SK-N-MC (cell line): ENCODE measurements around the gene HOXA9.

Experiments used
- DNase-seq: peaks from one replicate; pipeline ENCODE4 v3.0.0-alpha.2; 2011; ENCODE audit warnings: low read depth, low spot score
- H3K27ac ChIP-seq: fragments of 200-600 bp; sonication (generic); 2 replicates; pipeline ENCODE4 v1.5.1; 2016; ENCODE audit warnings: mixed run types
- H3K36me3 ChIP-seq: fragments of 200-600 bp; sonication (generic); 2 replicates; pipeline ENCODE4 v1.6.1; 2017; ENCODE audit warnings: antibody characterized with exemption, low read length, mixed read lengths; ENCODE audit not compliant: insufficient read depth
- H3K4me3 ChIP-seq: fragments of 200-600 bp; sonication (generic); 2 replicates; pipeline ENCODE4 v1.5.1; 2016
- H3K9ac ChIP-seq: fragments of 200-600 bp; sonication (generic); 2 replicates; pipeline ENCODE4 v1.8.0; 2017; ENCODE audit warnings: mixed run types, mixed read lengths; ENCODE audit not compliant: insufficient read length
- H3K9me3 ChIP-seq: fragments of 200-600 bp; sonication (generic); 2 replicates; pipeline ENCODE4 v1.6.1; 2017; ENCODE audit warnings: low read depth, mild to moderate bottlenecking, antibody characterized with exemption, low read length, moderate library complexity, mixed read lengths
- EZH2 ChIP-seq: fragments of 200-600 bp; sonication (generic); IDR thresholded peaks from one replicate; pipeline ENCODE4 v1.6.1; 2017; ENCODE audit warnings: antibody characterized with exemption
- FOXP2 ChIP-seq: optimal IDR thresholded peaks from 2 replicates; pipeline ENCODE3; 2011; ENCODE audit warnings: mild to moderate bottlenecking, moderate library complexity; ENCODE audit not compliant: insufficient read depth; ENCODE audit errors: extremely low read length, control extremely low read depth
- POLR2AphosphoS5 ChIP-seq: IDR thresholded peaks from 2 replicates; pipeline ENCODE4 v1.6.1; 2012; ENCODE audit warnings: mild to moderate bottlenecking, low read depth, low read length, borderline replicate concordance

The HOXA9 gene

GRCh38 chr7:27202018-27202861, 36.9 kb upstream of the HOXA9 start:
- TF ChIP-seq FOXP2: no peak
- no peak for TF ChIP-seq EZH2
- TF ChIP-seq POLR2AphosphoS5: no peak
- Histone ChIP-seq H3K27ac (no peak overlapping the region), H3K9ac (no peak overlapping the region), H3K9me3 (no peaks in the 10 kb centered on the region), H3K4me3 (no peak overlapping the region), H3K36me3 (no peaks in the 10 kb centered on the region)
- DNase-seq: no peak

GRCh38 chr7:27201580-27202017, 36.3 kb upstream of the HOXA9 start:
- Histone ChIP-seq H3K9me3 (no peaks in the 10 kb centered on the region), H3K4me3 (no peak overlapping the region), H3K36me3 (no peaks in the 10 kb centered on the region), H3K9ac (no peak overlapping the region), H3K27ac (no peak overlapping the region)
- TF ChIP-seq POLR2AphosphoS5: no peak
- no peak for DNase-seq

- Histone ChIP-seq H3K9me3 (no peaks in the 10 kb centered on the region), H3K36me3 (no peaks in the 10 kb centered on the region), H3K27ac (no peak overlapping the region), H3K9ac (no peak overlapping the region), H3K4me3 (peak overlapping the region; percentile 81)
- TF ChIP-seq FOXP2 (no peak), EZH2 (no peak), POLR2AphosphoS5 (no peak)
- DNase-seq: no peak
Observed at GRCh38 chr7:27200761-27201579, 35.6 kb upstream of the HOXA9 start.

- DNase-seq: no peak
- no peak for TF ChIP-seq POLR2AphosphoS5
- Histone ChIP-seq H3K36me3 (no peaks in the 10 kb centered on the region), H3K9ac (no peak within 1 kb of the TSS), H3K27ac (no peak within 1 kb of the TSS), H3K4me3 (peak within 1 kb of the TSS; percentile 81), H3K9me3 (no peaks in the 10 kb centered on the region)
Observed at GRCh38 chr7:27199849-27200760, 34.8 kb upstream of the HOXA9 start, which contains the start of gene HOXA13. Gene HOXA13 (minus strand): TSS chr7:27200091. CDS start chr7:27200077, 14 bp downstream.

- Histone ChIP-seq H3K27ac (no peak overlapping the region), H3K36me3 (no peaks in the 10 kb centered on the region), H3K4me3 (peak overlapping the region; percentile 69), H3K9me3 (no peaks in the 10 kb centered on the region), H3K9ac (no peak overlapping the region)
- TF ChIP-seq FOXP2 (no peak), POLR2AphosphoS5 (no peak), EZH2 (peak; percentile 36)
- DNase-seq: no peak
Observed at GRCh38 chr7:27198871-27199801, 33.8 kb upstream of the HOXA9 start.

GRCh38 chr7:27198138-27198841, 33.0 kb upstream of the HOXA9 start:
- Histone ChIP-seq H3K9me3 (no peaks in the 10 kb centered on the region), H3K4me3 (no peak overlapping the region; the same call in 1 of the 2 replicates), H3K9ac (no peak overlapping the region), H3K27ac (no peak overlapping the region), H3K36me3 (no peaks in the 10 kb centered on the region)
- TF ChIP-seq POLR2AphosphoS5 (no peak), FOXP2 (no peak), EZH2 (no peak)
- DNase-seq: no peak
